GM18861 (cell line): Measurements from ENCODE around the gene MESP2.
"Not testable (repeated sequence)": the region's sequence is repeated elsewhere in the genome, so short reads cannot be mapped to it uniquely, and the experiment has no call there.

Experiments used
- ATAC-seq: cut with Tn5 transposase; IDR thresholded peaks from one replicate; pipeline ENCODE4 v1.9.1; 2021; ENCODE audit not compliant: unreplicated experiment

Gene MESP2

GRCh38 chr15:89780601-89781000 lies 4.5 kb downstream of the MESP2 start:
- ATAC-seq: no peak

DNA sequence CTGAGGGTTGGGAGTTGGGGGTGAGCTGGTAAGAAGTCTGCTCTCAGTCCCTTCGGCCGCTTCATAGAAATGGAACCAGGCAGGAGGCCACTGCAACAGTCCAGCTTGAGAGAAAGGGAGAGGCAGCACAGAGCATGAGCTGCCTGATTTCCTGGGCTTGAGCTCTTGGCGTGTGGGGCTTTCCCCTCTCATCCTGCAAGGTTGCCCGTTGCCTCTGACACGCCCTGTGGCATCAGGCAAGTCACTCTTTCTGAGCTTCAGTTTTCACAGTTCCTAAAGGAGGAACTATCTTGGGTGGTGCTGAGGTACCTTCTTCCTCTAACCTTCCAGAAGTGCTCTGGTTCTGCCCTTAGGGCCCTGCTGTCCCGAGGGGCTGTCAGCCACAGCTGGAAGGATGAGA lies 4.9 kb downstream of the MESP2 start:
- ATAC-seq: no peak

DNA sequence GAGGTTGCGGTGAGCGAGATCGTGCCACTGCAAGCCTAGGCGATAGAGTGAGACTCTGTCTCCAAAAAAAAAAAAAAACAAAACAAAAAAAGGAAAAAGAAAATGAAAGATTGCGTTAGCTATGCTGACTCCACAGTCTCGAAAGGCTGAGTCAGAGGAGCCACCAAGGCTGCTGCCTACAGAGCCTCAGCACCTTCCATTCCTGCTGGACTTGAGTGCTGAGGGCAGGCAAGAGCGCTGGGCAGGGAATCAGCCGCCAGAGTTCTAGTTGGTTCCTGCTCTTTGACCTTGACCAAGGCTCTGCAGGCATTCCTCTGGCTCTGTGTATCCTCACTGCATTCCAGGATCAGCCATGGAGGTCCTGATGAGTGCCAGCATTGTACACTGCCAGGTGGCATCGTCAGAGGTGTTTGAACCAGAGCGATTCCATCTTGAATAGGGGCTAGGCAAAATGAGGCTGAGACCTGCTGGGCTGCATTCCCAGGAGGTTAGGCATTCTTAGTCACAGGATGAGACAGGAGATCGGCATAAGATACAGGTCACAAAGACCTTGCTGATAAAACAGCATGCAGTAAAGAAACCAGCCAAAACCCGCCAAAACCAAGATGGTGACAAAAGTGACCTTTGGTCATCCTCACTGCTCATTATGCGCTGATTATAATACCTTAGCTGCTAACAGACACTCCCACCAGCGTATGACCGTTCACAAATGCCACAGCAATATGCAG lies 5.9 kb downstream of the MESP2 start:
- no peak for ATAC-seq

DNA sequence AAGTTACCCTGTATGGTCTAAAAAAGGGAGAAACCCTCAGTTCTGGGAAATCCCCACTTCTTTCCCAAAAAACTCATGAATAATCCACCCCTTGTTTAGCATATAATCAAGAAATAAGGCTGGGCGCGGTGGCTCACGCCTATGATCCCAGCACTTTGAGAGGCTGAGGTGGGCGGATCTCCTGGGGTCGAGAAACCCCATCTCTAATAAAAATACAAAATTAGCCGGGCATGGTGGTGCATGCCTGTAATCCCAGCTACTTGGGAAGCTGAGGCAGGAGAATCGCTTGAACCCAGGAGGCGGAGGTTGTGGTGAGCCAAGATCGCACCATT lies 6.5 kb downstream of the MESP2 start:
- ATAC-seq: not testable (repeated sequence)

DNA sequence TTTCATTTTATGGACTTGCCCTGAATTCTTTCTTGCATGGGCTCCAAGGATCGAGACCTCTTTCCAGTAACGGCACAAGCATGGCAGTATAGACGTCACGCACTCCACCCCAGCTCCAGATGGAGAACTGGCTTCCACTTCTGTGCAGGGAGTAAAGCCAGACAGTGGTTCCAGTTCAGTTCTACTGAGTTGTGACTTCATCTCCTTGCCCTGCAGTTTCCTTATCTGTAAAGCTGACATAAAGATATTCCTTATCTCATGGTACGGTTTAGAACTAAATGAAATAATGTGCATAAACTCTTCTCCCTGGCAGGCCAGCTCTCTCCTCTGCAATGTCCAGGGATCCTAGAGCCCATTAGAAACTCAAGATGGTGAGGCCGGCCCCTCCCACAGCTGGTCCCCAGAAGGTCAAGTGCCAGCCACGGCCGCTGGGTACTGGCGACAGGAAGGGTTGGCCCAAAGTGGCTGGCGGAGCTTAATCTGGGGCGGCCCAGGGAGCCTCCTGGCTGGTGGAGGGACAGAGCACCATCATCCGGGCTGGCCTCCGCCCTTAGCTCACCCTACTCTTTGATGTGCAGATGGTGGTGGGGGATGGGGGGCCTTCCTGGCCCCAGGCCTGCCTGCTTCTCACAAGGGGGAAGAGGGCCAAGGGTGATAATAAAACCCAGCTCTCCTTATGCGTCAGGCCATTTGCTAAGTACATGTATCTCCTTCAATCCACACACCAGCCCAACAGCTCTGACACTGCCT lies 7.2 kb downstream of the MESP2 start:
- no peak for ATAC-seq

DNA sequence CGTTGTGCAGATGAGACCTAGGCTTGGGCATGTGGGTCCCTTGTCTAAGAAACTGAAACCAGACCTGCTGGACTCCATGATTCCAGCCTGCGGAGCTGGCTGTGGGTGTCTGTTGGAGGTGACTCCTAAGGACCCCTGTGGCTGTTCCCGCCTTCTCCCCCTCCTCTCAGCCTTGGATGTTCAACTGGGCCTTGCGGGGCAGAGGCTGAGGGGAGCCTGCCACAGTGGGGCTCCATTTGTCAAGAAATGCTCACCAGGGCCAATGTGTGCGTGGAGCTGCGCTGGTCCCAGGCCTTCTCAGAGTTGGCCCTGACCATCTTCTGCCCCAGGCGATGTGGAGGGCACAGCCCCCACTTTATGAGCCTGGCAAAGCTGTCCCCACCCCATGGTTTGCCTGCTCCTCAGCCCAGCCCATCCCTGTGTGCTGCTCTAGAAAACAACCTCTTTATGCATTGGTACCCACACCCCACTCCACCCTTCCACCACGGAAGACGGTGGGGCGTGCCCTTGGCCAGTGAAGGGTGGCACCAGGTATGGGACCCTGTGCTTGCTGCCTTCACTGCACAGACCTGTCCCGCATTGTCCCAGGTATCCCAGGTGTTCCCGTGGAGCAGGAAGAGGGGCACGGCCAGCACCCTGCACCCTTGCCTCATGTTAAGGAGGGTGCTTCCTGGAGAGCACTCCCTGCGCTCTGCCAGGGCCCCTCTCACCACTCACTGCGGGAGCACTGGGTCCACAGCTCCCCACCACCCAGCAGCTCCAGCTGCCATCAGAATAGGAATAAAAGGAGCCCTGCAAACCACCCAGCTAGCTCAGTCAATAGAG lies 7.9 kb downstream of the MESP2 start:
- no peak for ATAC-seq

DNA sequence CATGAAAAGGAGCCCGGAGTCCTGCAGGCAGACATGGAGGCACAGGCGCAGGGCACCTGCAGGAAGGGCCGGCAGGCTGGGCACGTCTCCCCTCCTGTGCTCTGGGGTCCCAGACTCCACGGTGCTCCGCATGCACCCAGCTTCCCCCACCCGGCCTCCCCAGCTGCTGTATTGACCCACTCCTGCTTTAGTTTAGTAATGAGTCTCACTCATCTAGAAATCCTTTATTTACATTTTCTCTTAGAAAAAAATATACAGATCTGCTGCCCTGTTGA lies 8.5 kb downstream of the MESP2 start:
- no peak for ATAC-seq

- no peak for ATAC-seq
Observed at GRCh38 chr15:89785064-89785773, 9.1 kb downstream of the MESP2 start.

GRCh38 chr15:89785774-89786140 lies 9.6 kb downstream of the MESP2 start:
- ATAC-seq: no peak

GRCh38 chr15:89787944-89788343 lies 11.8 kb downstream of the MESP2 start:
- ATAC-seq: no peak

DNA sequence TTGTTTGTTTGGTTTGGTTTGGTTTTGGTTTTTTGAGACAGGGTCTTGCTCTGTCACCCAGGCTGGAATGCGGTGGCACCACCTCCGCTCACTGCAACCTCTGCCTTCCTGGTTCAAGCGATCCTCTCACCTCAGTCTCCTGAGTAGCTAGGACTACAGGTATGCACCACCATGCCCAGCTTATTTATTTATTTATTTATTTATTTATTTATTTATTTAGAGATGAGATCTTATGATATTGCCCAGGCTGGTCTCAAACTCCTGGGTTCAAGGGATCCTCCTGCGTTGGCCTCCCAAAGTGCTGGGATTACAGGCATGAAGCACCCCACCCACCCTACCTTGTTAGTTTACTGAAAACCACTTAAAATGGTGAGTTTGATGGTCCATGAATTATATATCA lies 12.5 kb downstream of the MESP2 start:
- ATAC-seq: not testable (repeated sequence)

GRCh38 chr15:89790206-89790605 lies 14.1 kb downstream of the MESP2 start:
- no peak for ATAC-seq

DNA sequence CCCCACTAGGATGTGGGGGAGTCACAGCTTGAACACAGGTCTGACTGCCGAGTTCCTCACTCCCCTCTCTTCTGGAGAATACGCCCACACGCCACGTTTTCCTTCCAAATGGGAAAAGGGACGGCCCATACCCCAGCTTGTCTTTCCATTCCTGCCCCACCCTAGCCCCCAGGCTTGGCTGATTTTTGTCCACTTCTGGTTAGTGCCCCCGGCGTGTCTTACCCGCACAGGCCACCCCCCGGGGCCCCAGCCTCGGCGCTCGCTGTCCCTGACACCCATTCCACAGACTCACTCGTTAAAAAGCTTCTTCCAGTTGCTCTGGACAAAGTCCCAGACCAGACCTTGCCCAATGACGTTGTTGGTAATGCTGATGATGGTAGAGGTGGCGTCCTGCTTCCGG lies 14.5 kb downstream of the MESP2 start:
- ATAC-seq: no peak

DNA sequence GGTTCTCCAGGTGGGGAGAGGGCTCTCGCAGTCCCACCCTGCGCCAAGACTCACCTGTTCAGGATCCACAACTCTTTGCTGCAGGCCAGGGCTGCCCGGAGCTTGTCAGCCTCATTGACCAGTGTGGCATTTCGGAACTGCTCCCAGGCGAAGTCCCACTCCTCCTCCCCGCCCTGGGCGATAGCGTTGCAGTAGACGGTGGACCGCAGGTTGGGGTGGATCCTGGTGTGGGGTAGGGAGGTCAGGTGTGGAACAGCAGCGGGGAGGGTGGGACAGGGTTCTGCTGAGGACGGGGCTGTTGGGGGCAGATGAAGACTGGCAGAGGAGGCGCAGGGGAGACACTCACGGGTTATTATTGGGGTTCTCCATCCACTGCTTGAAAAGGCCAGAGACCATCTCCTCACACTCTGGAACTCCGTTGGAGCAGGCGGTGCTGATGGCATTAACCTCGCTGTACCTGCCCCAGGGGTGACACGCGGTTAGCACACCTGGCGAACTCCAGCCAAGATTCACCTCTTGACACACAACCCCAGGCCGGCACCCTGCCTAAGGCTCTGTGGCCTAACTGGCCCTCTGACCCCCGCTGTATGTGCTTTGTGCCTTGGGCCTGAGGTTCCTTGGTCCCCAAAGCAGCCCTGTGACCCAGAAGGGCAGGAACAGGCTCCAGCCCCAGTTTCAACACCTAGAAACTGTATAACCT lies 16.1 kb downstream of the MESP2 start:
- no peak for ATAC-seq

DNA sequence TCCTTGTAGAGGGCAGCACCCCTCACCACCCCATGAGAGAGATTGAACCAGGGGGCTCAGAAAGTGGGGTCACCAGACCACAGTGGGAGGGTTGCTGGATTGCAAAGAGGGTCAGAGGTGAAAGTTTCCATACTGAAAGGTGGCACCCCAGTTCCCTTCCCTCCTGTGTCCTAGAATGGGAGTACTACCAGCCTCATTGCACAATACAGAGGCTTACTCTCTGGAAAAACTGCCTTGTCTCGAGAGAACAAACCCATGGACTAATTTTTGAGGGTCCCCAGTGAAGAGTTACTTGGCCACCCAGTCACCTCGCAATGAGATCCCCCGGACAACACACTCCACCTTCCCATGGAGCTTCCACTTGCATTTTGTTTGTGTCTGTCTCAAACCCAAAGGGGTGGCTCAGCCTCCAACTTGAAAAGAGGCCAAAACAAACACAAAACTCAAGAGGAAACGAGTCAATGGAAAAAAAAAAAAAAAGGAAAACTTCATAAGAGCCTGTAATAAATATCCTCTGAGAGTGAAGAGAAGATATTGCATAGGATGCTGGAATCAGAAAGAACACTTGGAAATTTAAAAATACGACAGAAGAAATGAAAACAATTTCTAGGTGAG lies 18.6 kb downstream of the MESP2 start:
- ATAC-seq: no peak

DNA sequence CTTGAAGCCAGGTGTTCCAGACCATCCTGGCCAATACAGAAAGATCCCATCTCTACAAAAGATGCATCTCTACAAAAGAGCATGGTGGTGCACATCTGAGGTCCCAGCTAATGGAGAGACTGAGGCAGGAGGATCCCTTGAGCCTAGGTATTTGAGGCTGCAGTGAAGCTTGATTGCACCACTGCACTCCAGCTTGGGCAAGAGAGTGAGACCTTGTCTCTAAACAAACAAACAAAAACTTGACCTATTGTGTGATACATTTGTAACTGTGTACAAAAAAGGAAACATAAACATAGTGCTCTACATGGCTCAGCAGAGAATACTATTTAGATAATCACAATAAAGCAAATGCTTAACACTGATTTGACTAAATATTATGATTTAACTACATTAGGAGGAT lies 19.9 kb downstream of the MESP2 start:
- ATAC-seq: no peak

- ATAC-seq: no peak
Observed at GRCh38 chr15:89797678-89798201, 21.6 kb downstream of the MESP2 start.

- ATAC-seq: no peak
Observed at GRCh38 chr15:89799011-89799911, 23.1 kb downstream of the MESP2 start.

GRCh38 chr15:89799918-89800498 lies 23.9 kb downstream of the MESP2 start:
- no peak for ATAC-seq
